ENCODE data around the gene GTPBP2. TPM values are rescaled to one million over a fixed set of nuclear protein-coding genes. Genes with fewer than 3 reads are reported as not detected.

The GTPBP2 gene
- total and polyA plus RNA-seq, 2 of the 4 experiments (the other 2 are of a cell fraction): 38.4 to 86.6 TPM

DNA sequence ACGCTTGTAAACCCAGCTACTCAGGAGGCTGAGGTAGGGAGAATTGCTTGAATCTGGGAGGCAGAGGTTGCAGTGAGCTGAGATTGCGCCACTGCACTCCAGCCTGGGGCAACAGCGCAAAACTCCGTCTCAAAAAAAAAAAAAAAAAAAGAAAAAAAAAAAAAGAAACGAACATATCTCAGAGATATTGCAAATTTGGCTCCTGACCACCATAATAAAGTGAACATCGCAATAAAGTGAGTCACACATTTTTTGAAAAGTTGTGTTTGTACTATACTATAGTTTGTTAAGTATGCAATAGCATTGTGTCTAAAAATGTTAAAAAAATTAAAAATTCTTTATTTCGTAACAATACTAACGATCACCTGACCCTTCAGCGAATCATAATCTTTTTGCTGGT is 29.1 kb upstream of the GTPBP2 start:
- H3K14ac ChIP-seq (replicated peaks; ENCODE audit: low read depth, low read length): no peak overlapping the region
- H4K91ac ChIP-seq (ENCODE audit: insufficient read depth, low read depth, low read length): no peak overlapping the region
- no peak overlapping the region for H3K4me2 ChIP-seq (ENCODE audit: low read depth, low read length)
- H2AFZ ChIP-seq (replicated peaks; ENCODE audit: low read length, poor library complexity): no peak overlapping the region
- H3K4ac ChIP-seq (ENCODE audit: low read depth, low read length): no peak overlapping the region
- no peak overlapping the region for H2BK15ac ChIP-seq (ENCODE audit: low read depth, low read length)
- dilution Hi-C loops (cut with HindIII; ENCODE audit: low sequenced_read_pairs, unreplicated experiment) (no loop called here), intact Hi-C loops (cut with micrococcal nuclease) (no loop called here), in situ Hi-C loops (cut with MboI; ENCODE audit: low sequenced_read_pairs) (no loop called here)
- H3K27me3 ChIP-seq (ENCODE audit: control insufficient read depth, insufficient read depth, low read length): no peaks in the 10 kb centered on the region; the same call in 1 of the 2 replicates
- ATAC-seq (ENCODE audit: low read depth) (no peak), DNase-seq (no peak)
- H3K36me3 ChIP-seq (ENCODE audit: control insufficient read depth, insufficient read depth, low read length): no peaks in the 10 kb centered on the region
- ChIA-PET POLR2A (ENCODE audit: unreplicated experiment) (no interaction called here), CTCF (no interaction called here)
- 0 out of 2 replicates have a peak, but pooled peaks cover 3% of the 10 kb centered on the region for H3K9me3 ChIP-seq (ENCODE audit: control insufficient read depth, insufficient read depth, low read length)
- no peak overlapping the region for H4K8ac ChIP-seq (ENCODE audit: low read depth in 2 of 2, low read length in 2 of 2)
- H2AK5ac ChIP-seq (ENCODE audit: low read depth, low read length): no peak overlapping the region
- WGBS, 2 experiments (ENCODE audit: extremely low coverage in 2 of 2, insufficient read length in 1 of 2): 100% methylated on average over 1 of the region's 9 CpGs; no CpG with 5 or more reads in 1 of the 2 experiments
- no peak overlapping the region for H2BK120ac ChIP-seq (ENCODE audit: low read depth, low read length)
- H2AK9ac ChIP-seq (replicated peaks; ENCODE audit: low read depth, low read length, poor library complexity): no peak overlapping the region
- H3K23ac ChIP-seq (ENCODE audit: low read depth, low read length): no peak overlapping the region
- no peaks in the 10 kb centered on the region for H3K9me1 ChIP-seq (ENCODE audit: insufficient read depth, low read length)
- no peak overlapping the region for H3K9ac ChIP-seq (ENCODE audit: low read depth, low read length)
- no peak overlapping the region for H3K56ac ChIP-seq (ENCODE audit: extremely low read depth, insufficient read depth, low read length)
- no peak overlapping the region for H3K18ac ChIP-seq (ENCODE audit: low read depth, low read length)
- H4K5ac ChIP-seq (ENCODE audit: low read depth, low read length): no peak overlapping the region
- no peaks in the 10 kb centered on the region for H4K20me1 ChIP-seq (ENCODE audit: insufficient read depth, low read length)
- TF ChIP-seq RCOR1 (IDR thresholded peaks at IDR 0.05; ENCODE audit: insufficient replicate concordance, low read length) (no peak), MXI1 (IDR thresholded peaks at IDR 0.05; ENCODE audit: borderline replicate concordance, low read depth, low read length) (no peak), MAFK (IDR thresholded peaks at IDR 0.05; ENCODE audit: low read depth, low read length) (no peak), CEBPB (IDR thresholded peaks at IDR 0.05; ENCODE audit: low read depth, low read length) (no peak), MAZ (IDR thresholded peaks at IDR 0.05; ENCODE audit: borderline replicate concordance, low read depth, low read length) (no peak)
- no peak overlapping the region for H2BK5ac ChIP-seq (ENCODE audit: low read depth, low read length, poor library complexity, severe bottlenecking)
- H3K4me1 ChIP-seq (ENCODE audit: control insufficient read depth, insufficient read depth, low read length): no peaks in the 10 kb centered on the region
- no TSS peak for BruUV-seq (replicated peaks)
- no peak overlapping the region for H3K27ac ChIP-seq (ENCODE audit: insufficient read depth, low read length)
- H3K79me1 ChIP-seq (ENCODE audit: low read depth in 1 of 2, low read length in 2 of 2): no peaks in the 10 kb centered on the region
- no peak overlapping the region for H2BK20ac ChIP-seq (ENCODE audit: low read depth, low read length)
- H3K4me3 ChIP-seq (ENCODE audit: insufficient read depth, low read depth, low read length): no peak overlapping the region

All from IMR-90 (cell line).